ENCODE results near the gene ALG6. TPM values are rescaled to one million over a fixed set of nuclear protein-coding genes. Genes with fewer than 3 reads are reported as not detected.

Gene ALG6
- total RNA-seq (2016; rRNA removed; fragmentation: Illumina TruSeq; extraction: Trizol) (4.5 and 8.1 TPM in 2 replicates), polyA plus RNA-seq (2011; rRNA removed) (4.4 and 6.8 TPM in 2 replicates), polyA minus RNA-seq (2011; rRNA and poly(A)+ RNA removed; ENCODE audit: low replicate concordance) (3.0 and 7.1 TPM in 2 replicates), Bru-seq, nascent RNA (percentile 40 among the genes with signal in this experiment), BruChase-seq, experiment 1, labeled RNA remaining after a 6-hour chase (percentile 46 among the genes with signal in this experiment), BruChase-seq, experiment 2, labeled RNA remaining after a 2-hour chase (percentile 47 among the genes with signal in this experiment)
- total RNA-seq (2016; cell fraction: cytosol; rRNA removed; fragmentation: Illumina TruSeq; extraction: Trizol; ENCODE audit: low read depth): 1.4 and 2.8 TPM in 2 replicates
- total RNA-seq (2016; cell fraction: insoluble cytoplasmic fraction; rRNA removed; fragmentation: Illumina TruSeq; extraction: Trizol): 4.9 and 8.6 TPM in 2 replicates
- total RNA-seq (2016; cell fraction: membrane; rRNA removed; fragmentation: Illumina TruSeq; extraction: Trizol): 3.1 and 3.9 TPM in 2 replicates
- 14.7 and 17.1 TPM in 2 replicates for total RNA-seq (2016; cell fraction: nucleus; rRNA removed; fragmentation: Illumina TruSeq; extraction: Trizol)
- polyA plus RNA-seq (2011; cell fraction: cytosol; rRNA removed): 2.0 and 3.2 TPM in 2 replicates
- polyA plus RNA-seq (2011; cell fraction: nucleus; rRNA removed): 3.6 and 4.7 TPM in 2 replicates
- 5.5 and 6.3 TPM in 2 replicates for polyA plus RNA-seq (2012)
- polyA plus RNA-seq (2016; cell fraction: cytosol; fragmentation: Illumina TruSeq; extraction: Trizol; ENCODE audit: low read depth): 1.6 and 1.7 TPM in 2 replicates
- polyA plus RNA-seq (2016; cell fraction: insoluble cytoplasmic fraction; fragmentation: Illumina TruSeq; extraction: Trizol; ENCODE audit: low read depth): 4.7 and 5.3 TPM in 2 replicates
- polyA plus RNA-seq (2016; cell fraction: membrane; fragmentation: Illumina TruSeq; extraction: Trizol; ENCODE audit: low read depth): 2.3 and 2.7 TPM in 2 replicates
- 19.6 and 21.1 TPM in 2 replicates for polyA plus RNA-seq (2016; cell fraction: nucleus; fragmentation: Illumina TruSeq; extraction: Trizol; ENCODE audit: insufficient read depth, low read depth)
- polyA minus RNA-seq (2011; cell fraction: cytosol; rRNA and poly(A)+ RNA removed): 3.1 and 3.4 TPM in 2 replicates
- 12.0 and 16.0 TPM in 2 replicates for polyA minus RNA-seq (2011; cell fraction: nucleus; rRNA and poly(A)+ RNA removed)
- long read RNA-seq, experiment 1, transcript ALG6-202 (15 exons, 3,371 nt): major isoform, 8 of 11 reads
- long read RNA-seq, experiment 1, partial matches to known transcripts: 2 of 11 reads
- long read RNA-seq, experiment 1, other reads (novel, unspliced or antisense): 1 of 11 reads
- long read RNA-seq, experiment 2, partial matches to known transcripts: 1 of 4 reads
- long read RNA-seq, experiment 2, other reads (novel, unspliced or antisense): 0 of 4 reads

- Histone ChIP-seq H3K9me3 (ENCODE audit: low read length) (no peaks in the 10 kb centered on the region), H3K4me1 (ENCODE audit: insufficient read depth, low read length) (peaks cover 15% of the 10 kb centered on the region; the same call in 1 of the 2 replicates), H2AFZ (ENCODE audit: low read length) (peak within 1 kb of the TSS; percentile 93), H3K27ac (ENCODE audit: extremely low read length, insufficient read depth, low read length) (peak within 1 kb of the TSS; percentile 73), H3K36me3 (replicated peaks in 1 of 2; ENCODE audit: control insufficient read depth in 1 of 2, insufficient read depth in 2 of 2, low read length in 2 of 2) (no peaks in the 10 kb centered on the region), H3K79me2 (ENCODE audit: insufficient read depth, low read length) (no peaks in the 10 kb centered on the region), H4K20me1 (ENCODE audit: insufficient read depth, low read length) (no peaks in the 10 kb centered on the region), H3K27me3 (ENCODE audit: control insufficient read depth in 1 of 2, insufficient read depth in 2 of 2, low read length in 2 of 2) (no peaks in the 10 kb centered on the region), H3K9ac (ENCODE audit: insufficient read depth, low read depth, low read length) (peak within 1 kb of the TSS; percentile 80), H3K4me3 (replicated peaks in 1 of 3; ENCODE audit: insufficient read depth in 1 of 3, low read depth in 2 of 3, low read length in 3 of 3) (peak within 1 kb of the TSS; percentile 79 to 91 (median 82)), H3K4me2 (ENCODE audit: low read depth, low read length) (peak within 1 kb of the TSS; percentile 88)
- ATAC-seq: peak; percentile 96
- peak; percentile 86 for DNase-seq (ENCODE audit: low spot score)
- in situ Hi-C loops (cut with HindIII; ENCODE audit: extremely low pct_ligation_motif_present, low pct_unique_long_range_greater_than_20kb): no loop called here
- FAIRE-seq: no peak
- BruUV-seq (replicated peaks): no TSS peak
- ChIA-PET CTCF (ENCODE audit: low intra/inter-chr PET ratio, low total read pairs) (interaction anchor here (1.3 kb wide), 1 partner anchor 74 kb away, joined by 6 read pairs; no protein-coding TSS in a partner anchor), POLR2A (no interaction called here)
- 1% methylated on average over 18 of the region's 77 CpGs for WGBS (ENCODE audit: low lambda C conversion rate)
- intact Hi-C loops (cut with micrococcal nuclease; ENCODE audit: unreplicated experiment): loop anchor here (1.0 kb wide), 1 partner anchor 74 kb away; no protein-coding TSS in a partner anchor
- TF ChIP-seq MTERF4 (CRISPR knock-in tag; IDR thresholded peaks at IDR 0.05): peak; percentile 87; the same call in 1 of the 2 replicates
- peak; percentile 9; the same call in 1 of the 2 replicates for TF ChIP-seq ZMYM3 (CRISPR knock-in tag; IDR thresholded peaks at IDR 0.05)
- peak; percentile 64; the same call in 1 of the 2 replicates for TF ChIP-seq NFKB2 (CRISPR knock-in tag; IDR thresholded peaks at IDR 0.05; ENCODE audit: borderline replicate concordance)
- no peak for TF ChIP-seq NR2F1 (CRISPR knock-in tag; IDR thresholded peaks at IDR 0.05)
- no peak; the same call in 1 of the 2 replicates for TF ChIP-seq ZNF318 (CRISPR knock-in tag; IDR thresholded peaks at IDR 0.05)
- peak; percentile 18; the same call in 1 of the 2 replicates for TF ChIP-seq SPEN (CRISPR knock-in tag; IDR thresholded peaks at IDR 0.05; ENCODE audit: low read depth)
These were observed at the start of gene ALG6 for GRCh38 chr1:63367215-63368103. Gene ALG6 (plus strand): TSS chr1:63367627. CDS start chr1:63370978, 3,351 bp downstream.
